Upper lobe of left lung (tissue), 4 donors: ENCODE results near the gene EHD3.

Experiments
- CTCF ChIP-seq, 6 experiments: fragments of 450-650 bp in 4 of 6; fragments of 200-600 bp in 2 of 6; sonication (generic) in 2 of 6; IDR thresholded peaks; one replicate each; pipeline ENCODE4 v1.5.1; 2016 to 2019; ENCODE audit warnings: antibody characterized with exemption in 6 of 6
- EP300 ChIP-seq, 4 donors: sonication (generic); formaldehyde crosslinking; IDR thresholded peaks; one replicate each; pipeline ENCODE4 v1.5.1; 2017; ENCODE audit warnings: antibody characterized with exemption in 4 of 4, control low read depth in 2 of 4

GRCh38 chr2:31197669-31198068 lies 36.3 kb upstream of the EHD3 start:
- TF ChIP-seq CTCF (IDR thresholded peaks at IDR 0.05) (no peak), EP300 (IDR thresholded peaks at IDR 0.05) (no peak)
